Measurements from ENCODE around the gene SUMF1.

- no peak for TF ChIP-seq ELF4 (IDR thresholded peaks at IDR 0.05)
- no peak for TF ChIP-seq FOXM1 (IDR thresholded peaks at IDR 0.05; ENCODE audit: borderline replicate concordance)
- no peak for TF ChIP-seq BHLHE40 (IDR thresholded peaks at IDR 0.05; ENCODE audit: borderline replicate concordance)
- no peak for TF ChIP-seq SUZ12 (IDR thresholded peaks at IDR 0.05)
- no peak for TF ChIP-seq ARNT (IDR thresholded peaks at IDR 0.05)
- TF ChIP-seq ZNF384 (IDR thresholded peaks at IDR 0.05), result no peak
- no peak for TF ChIP-seq NFRKB (IDR thresholded peaks at IDR 0.05)
- no peak for TF ChIP-seq HDGF (IDR thresholded peaks at IDR 0.05; ENCODE audit: borderline replicate concordance)
Measured at GRCh38 chr3:4503050-4503449, 36.0 kb upstream of the SUMF1 start.

Measured in HEK293T (cell line).